GM19238 (cell line): ENCODE data around the gene SPSB1.

Experiments
- DNase-seq: peaks from one replicate; pipeline ENCODE4 v3.0.0; 2011; ENCODE audit warnings: low spot score; ENCODE audit not compliant: insufficient read length

The SPSB1 gene

GRCh38 chr1:9317591-9318417 lies 25.1 kb downstream of the SPSB1 start:
- DNase-seq, result no peak

DNA sequence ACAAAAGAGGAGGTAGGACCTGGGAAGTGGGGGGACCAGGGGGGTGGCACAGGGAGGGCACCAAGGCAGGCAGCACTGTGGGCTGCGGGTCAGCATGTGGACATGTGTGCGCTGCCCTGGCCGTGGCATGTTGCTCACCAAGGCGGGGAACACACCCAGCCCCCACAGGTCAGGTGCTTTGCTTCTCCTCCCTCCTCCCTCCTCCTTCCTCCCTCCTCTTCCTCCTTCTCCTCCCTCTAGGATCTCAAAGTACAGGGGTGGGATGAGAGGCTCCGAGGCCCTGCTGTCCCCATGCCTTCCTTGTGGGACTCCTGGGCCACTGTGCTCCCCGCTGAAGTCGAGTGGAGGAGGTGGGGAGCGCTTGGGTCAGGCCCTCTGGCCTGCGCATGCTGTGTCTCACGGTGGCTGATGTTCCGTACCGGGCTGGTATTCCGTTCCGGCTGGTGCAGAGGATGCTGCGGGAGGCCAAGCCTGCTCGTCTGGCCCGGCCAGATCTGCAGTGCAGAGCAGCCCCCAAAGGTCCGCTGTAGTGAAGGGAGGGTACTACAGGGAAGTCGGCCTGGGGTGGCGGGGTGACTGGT lies 26.6 kb downstream of the SPSB1 start:
- no peak for DNase-seq

GRCh38 chr1:9319789-9320519 lies 27.3 kb downstream of the SPSB1 start:
- DNase-seq, result no peak

- no peak for DNase-seq
Observed at GRCh38 chr1:9320520-9321479, 28.1 kb downstream of the SPSB1 start.

DNA sequence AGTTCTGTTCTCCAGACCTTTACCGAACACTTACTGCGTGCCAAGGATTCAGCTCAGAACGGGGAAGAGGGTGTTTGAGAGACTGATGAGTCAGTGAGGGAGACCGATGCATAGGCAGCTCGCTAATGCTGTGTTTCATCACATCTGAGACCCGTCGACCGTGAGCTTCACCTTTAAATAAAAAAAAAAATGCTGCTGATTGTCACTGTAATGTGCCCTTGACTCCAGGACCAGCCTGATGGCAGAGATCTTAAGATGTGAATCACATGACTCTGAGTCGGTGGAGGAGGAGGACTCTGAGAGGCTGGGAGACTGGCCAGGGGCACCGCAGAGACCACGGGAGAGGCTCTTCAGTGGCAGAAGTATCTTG lies 28.8 kb downstream of the SPSB1 start:
- no peak for DNase-seq

- DNase-seq, result no peak
Observed at GRCh38 chr1:9321986-9322660, 29.4 kb downstream of the SPSB1 start.

- DNase-seq, result no peak
Observed at GRCh38 chr1:9322661-9323244, 30.1 kb downstream of the SPSB1 start.

DNA sequence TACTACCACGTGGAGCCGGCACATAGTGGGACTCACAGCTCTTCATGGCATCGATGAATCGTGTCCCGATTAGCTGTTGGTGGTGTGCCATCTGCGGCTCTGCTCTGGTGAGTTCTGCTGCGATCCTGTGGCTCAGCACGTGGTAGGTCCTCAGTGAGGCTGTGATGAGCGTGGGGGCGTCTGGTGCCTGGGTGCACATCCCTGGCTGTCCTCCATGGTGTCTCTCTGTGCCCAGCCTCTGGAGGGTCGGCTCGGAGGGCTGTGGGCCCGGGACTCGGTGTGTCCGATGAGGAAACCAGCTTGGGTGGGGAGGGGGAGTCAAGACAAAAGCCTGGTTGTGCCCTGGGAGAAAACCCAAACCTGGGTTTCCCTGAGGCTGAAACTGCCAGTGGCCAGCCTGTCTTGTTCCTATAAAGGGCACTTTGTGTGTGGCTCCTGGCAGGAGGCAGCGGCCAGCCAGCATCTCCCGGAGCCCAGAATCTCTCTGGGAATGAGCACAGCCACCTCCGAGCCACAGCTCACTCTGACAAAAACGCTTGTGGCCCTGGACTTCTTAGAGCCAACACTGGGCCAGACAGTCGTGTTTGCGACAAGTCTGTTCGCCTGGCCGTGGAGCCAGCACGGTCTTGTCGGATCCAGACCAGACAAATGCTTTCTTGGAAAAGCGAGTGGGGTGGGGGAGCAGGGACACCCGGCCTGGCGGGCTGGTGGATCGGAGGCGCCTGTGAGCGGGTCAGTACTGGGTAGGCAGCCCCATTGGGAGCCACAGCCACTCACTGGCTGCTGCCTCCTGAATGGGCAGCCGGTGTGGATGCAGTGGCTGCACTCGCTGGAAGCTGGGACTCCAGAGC lies 31.8 kb downstream of the SPSB1 start:
- no peak for DNase-seq

- DNase-seq, result no peak
Observed at GRCh38 chr1:9326596-9326995, 33.9 kb downstream of the SPSB1 start.

DNA sequence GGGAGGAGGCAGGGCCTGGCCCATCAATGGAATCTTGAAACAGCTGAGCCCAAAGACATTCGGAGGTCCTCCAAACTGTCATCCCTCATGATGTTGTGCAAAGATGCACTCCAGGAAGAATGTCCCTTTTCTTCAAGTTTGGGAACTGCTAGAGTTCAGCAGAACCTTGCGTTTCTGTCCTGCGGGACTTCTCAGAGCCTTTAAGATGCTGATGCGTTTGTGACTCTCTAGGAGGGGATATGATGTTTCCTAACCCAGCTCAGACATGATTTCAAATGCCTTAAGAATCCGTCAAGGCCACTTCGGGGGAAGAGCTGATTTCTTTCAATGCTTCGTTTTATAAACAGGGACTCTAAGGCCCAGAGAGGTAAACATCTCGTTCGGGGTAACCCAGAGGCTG lies 35.5 kb downstream of the SPSB1 start:
- DNase-seq, result no peak

DNA sequence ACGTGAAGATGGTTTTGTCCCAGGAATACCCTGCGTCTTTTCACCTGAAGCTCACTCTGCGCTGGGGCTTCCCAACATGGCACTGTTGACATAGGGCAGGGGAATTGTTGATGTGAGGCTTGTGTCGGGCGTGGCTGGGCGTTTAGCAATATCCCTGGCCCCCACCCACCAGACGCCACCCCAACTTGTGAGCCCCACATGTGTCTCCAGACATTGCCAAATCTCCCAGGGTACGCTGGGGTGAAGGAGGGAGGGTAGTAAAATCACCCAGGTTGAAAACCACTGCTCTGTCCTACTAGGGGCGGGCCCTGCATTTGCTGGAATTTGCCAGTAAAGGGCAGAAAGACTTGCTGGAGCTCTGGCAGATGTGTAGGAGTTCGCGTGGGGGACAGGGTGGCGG lies 36.0 kb downstream of the SPSB1 start:
- DNase-seq, result no peak

GRCh38 chr1:9331016-9331415 lies 38.3 kb downstream of the SPSB1 start:
- no peak for DNase-seq

GRCh38 chr1:9331558-9332346 lies 39.1 kb downstream of the SPSB1 start:
- DNase-seq, result no peak

GRCh38 chr1:9332513-9333143 lies 39.9 kb downstream of the SPSB1 start:
- no peak for DNase-seq

- no peak for DNase-seq
Observed at GRCh38 chr1:9338397-9339246, 45.9 kb downstream of the SPSB1 start.

- no peak for DNase-seq
Observed at GRCh38 chr1:9340172-9340854, 47.6 kb downstream of the SPSB1 start.

GRCh38 chr1:9340864-9341263 lies 48.2 kb downstream of the SPSB1 start:
- DNase-seq, result no peak
